ENCODE results near the gene RERE.

GRCh38 chr1:8345621-8346415, 471.6 kb downstream of the RERE start:
- TF ChIP-seq CTCF (conservative IDR thresholded peaks at IDR 0.05) (no peak), EZH2 (IDR thresholded peaks at IDR 0.05; ENCODE audit: low read depth) (no peak)

Data from PC-9 (cell line).